Measurements from ENCODE around the gene SENP3.

- no peak for TF ChIP-seq CTCF (IDR thresholded peaks at IDR 0.05)
- TF ChIP-seq POLR2A (IDR thresholded peaks at IDR 0.05): no peak
Measured at GRCh38 chr17:7613769-7614424, 52.2 kb downstream of the SENP3 start.

Measured in heart left ventricle (tissue), 13 donors.